ENCODE measurements around the gene HS1BP3. TPM values are rescaled to one million over a fixed set of nuclear protein-coding genes. Genes with fewer than 3 reads are reported as not detected.

Gene HS1BP3
- polyA plus RNA-seq, 2 of the 4 experiments (the other 2 are of a cell fraction), result 12.4 to 23.5 TPM

GRCh38 chr2:20671736-20672080 lies 20.8 kb upstream of the HS1BP3 start:
- no peak overlapping the region for H3K27ac ChIP-seq
- DNase-seq (ENCODE audit: low read depth in 1 of 2, low spot score in 1 of 2) (no peak), FAIRE-seq (no peak), ATAC-seq (no peak)
- ChIA-PET POLR2A (no interaction called here), CTCF (interaction anchor here (0.6 to 10.3 kb wide), 4 partner anchors 8 to 290 kb away, joined by 3 to 191 read pairs (median 26); partner anchors contain the start of gene GDF7)
- H3K4me1 ChIP-seq, result peaks cover 21% of the 10 kb centered on the region
- no peak overlapping the region for H3K4me3 ChIP-seq
- H3K9me3 ChIP-seq, result no peaks in the 10 kb centered on the region
- no peak overlapping the region for H3K4me2 ChIP-seq
- TF ChIP-seq KDM1A (IDR thresholded peaks at IDR 0.05; ENCODE audit: low read depth) (no peak), RCOR1 (IDR thresholded peaks at IDR 0.05; ENCODE audit: low read depth, low read length) (no peak)
- 48% methylated on average over 13 of the region's 13 CpGs for WGBS (ENCODE audit: missing lambda C conversion rate)

GRCh38 chr2:20671036-20671735 lies 20.3 kb upstream of the HS1BP3 start:
- TF ChIP-seq MAFK (IDR thresholded peaks at IDR 0.05; ENCODE audit: partially characterized antibody), result peak; percentile 78
- no peak for TF ChIP-seq HOXB13 (CRISPR knock-in tag; IDR thresholded peaks at IDR 0.05; ENCODE audit: low read depth)
- TF ChIP-seq CBX8 (IDR thresholded peaks at IDR 0.05), result no peak
- FAIRE-seq (no peak), ATAC-seq (no peak), DNase-seq (ENCODE audit: low read depth in 1 of 2, low spot score in 1 of 2) (no peak)
- H3K4me1 ChIP-seq, result peaks cover 21% of the 10 kb centered on the region
- H3K4me2 ChIP-seq, result no peak overlapping the region
- H3K9me3 ChIP-seq, result no peaks in the 10 kb centered on the region
- H3K27ac ChIP-seq, result no peak overlapping the region
- no peak overlapping the region for H3K4me3 ChIP-seq
- CTCF ChIA-PET, result interaction anchor here (0.5 to 10.3 kb wide), 7 partner anchors 8 to 356 kb away, joined by 3 to 191 read pairs (median 4); partner anchors contain the start of gene GDF7
- 88% methylated on average over 56 of the region's 60 CpGs for WGBS (ENCODE audit: missing lambda C conversion rate)
- POLR2A ChIA-PET, result no interaction called here

DNA sequence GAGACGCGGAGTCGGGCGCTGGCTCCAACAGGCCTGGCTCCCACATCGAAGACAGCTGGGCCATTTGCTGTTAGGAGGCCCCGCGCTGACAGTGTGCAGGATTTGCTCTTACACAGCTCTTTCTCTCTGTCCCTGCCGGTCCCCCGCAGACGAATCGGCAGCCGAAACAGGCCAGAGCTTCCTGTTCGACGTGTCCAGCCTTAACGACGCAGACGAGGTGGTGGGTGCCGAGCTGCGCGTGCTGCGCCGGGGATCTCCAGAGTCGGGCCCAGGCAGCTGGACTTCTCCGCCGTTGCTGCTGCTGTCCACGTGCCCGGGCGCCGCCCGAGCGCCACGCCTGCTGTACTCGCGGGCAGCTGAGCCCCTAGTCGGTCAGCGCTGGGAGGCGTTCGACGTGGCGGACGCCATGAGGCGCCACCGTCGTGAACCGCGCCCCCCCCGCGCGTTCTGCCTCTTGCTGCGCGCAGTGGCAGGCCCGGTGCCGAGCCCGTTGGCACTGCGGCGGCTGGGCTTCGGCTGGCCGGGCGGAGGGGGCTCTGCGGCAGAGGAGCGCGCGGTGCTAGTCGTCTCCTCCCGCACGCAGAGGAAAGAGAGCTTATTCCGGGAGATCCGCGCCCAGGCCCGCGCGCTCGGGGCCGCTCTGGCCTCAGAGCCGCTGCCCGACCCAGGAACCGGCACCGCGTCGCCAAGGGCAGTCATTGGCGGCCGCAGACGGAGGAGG lies 19.6 kb upstream of the HS1BP3 start:
- POLR2A ChIA-PET, result no interaction called here
- Histone ChIP-seq H3K4me3 (no peak overlapping the region), H3K4me2 (no peak overlapping the region), H3K4me1 (peaks cover 21% of the 10 kb centered on the region), H3K9me3 (no peaks in the 10 kb centered on the region), H3K27ac (no peak overlapping the region)
- no peak for DNase-seq (ENCODE audit: low read depth in 1 of 2, low spot score in 1 of 2)
- WGBS (ENCODE audit: missing lambda C conversion rate), result 92% methylated on average over 53 of the region's 83 CpGs
- no peak for ATAC-seq
- FAIRE-seq, result no peak
- TF ChIP-seq BHLHE40 (IDR thresholded peaks at IDR 0.05; ENCODE audit: low read depth, low read length) (no peak), HOXB13 (CRISPR knock-in tag; IDR thresholded peaks at IDR 0.05; ENCODE audit: low read depth) (no peak), GATA3 (IDR thresholded peaks at IDR 0.05; ENCODE audit: borderline replicate concordance) (no peak), TFCP2L1 (CRISPR knock-in tag; IDR thresholded peaks at IDR 0.05) (no peak), TP53 (CRISPR knock-in tag; IDR thresholded peaks at IDR 0.05) (no peak), ATOH8 (CRISPR knock-in tag; IDR thresholded peaks at IDR 0.05; ENCODE audit: low read depth) (no peak), ESRRA (IDR thresholded peaks at IDR 0.05; ENCODE audit: borderline replicate concordance, low read length) (no peak), POLR2A (IDR thresholded peaks at IDR 0.05; ENCODE audit: low read length) (no peak), FOSL2 (IDR thresholded peaks at IDR 0.05) (no peak), FOSL2 (CRISPR knock-in tag; IDR thresholded peaks at IDR 0.05) (no peak), FOXS1 (CRISPR knock-in tag; IDR thresholded peaks at IDR 0.05) (no peak), ZNF302 (CRISPR knock-in tag; IDR thresholded peaks at IDR 0.05) (no peak), KDM1A (IDR thresholded peaks at IDR 0.05; ENCODE audit: low read depth) (no peak), NFE2L2 (conservative IDR thresholded peaks at IDR 0.05; ENCODE audit: low read length) (no peak), ZSCAN20 (CRISPR knock-in tag; IDR thresholded peaks at IDR 0.05) (no peak), EHMT2 (IDR thresholded peaks at IDR 0.05; ENCODE audit: low read depth) (no peak)
- TF ChIP-seq, protein P1, sequence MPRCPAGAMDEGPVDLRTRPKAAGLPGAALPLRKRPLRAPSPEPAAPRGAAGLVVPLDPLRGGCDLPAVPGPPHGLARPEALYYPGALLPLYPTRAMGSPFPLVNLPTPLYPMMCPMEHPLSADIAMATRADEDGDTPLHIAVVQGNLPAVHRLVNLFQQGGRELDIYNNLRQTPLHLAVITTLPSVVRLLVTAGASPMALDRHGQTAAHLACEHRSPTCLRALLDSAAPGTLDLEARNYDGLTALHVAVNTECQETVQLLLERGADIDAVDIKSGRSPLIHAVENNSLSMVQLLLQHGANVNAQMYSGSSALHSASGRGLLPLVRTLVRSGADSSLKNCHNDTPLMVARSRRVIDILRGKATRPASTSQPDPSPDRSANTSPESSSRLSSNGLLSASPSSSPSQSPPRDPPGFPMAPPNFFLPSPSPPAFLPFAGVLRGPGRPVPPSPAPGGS (IDR thresholded peaks at IDR 0.05), result no peak
- TF ChIP-seq, protein P2, sequence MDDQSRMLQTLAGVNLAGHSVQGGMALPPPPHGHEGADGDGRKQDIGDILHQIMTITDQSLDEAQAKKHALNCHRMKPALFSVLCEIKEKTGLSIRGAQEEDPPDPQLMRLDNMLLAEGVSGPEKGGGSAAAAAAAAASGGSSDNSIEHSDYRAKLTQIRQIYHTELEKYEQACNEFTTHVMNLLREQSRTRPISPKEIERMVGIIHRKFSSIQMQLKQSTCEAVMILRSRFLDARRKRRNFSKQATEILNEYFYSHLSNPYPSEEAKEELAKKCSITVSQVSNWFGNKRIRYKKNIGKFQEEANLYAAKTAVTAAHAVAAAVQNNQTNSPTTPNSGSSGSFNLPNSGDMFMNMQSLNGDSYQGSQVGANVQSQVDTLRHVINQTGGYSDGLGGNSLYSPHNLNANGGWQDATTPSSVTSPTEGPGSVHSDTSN (IDR thresholded peaks at IDR 0.05), result no peak
- TF ChIP-seq, protein P3, sequence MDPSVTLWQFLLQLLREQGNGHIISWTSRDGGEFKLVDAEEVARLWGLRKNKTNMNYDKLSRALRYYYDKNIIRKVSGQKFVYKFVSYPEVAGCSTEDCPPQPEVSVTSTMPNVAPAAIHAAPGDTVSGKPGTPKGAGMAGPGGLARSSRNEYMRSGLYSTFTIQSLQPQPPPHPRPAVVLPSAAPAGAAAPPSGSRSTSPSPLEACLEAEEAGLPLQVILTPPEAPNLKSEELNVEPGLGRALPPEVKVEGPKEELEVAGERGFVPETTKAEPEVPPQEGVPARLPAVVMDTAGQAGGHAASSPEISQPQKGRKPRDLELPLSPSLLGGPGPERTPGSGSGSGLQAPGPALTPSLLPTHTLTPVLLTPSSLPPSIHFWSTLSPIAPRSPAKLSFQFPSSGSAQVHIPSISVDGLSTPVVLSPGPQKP (IDR thresholded peaks at IDR 0.05; ENCODE audit: low read depth, low read length), result no peak
- CTCF ChIA-PET, result interaction anchor here (0.5 to 10.3 kb wide), 6 partner anchors 7 to 356 kb away, joined by 3 to 191 read pairs (median 4); partner anchors contain the start of gene GDF7

Data from A549 (cell line).